ENCODE data around the gene CAP2. TPM values are rescaled to one million over a fixed set of nuclear protein-coding genes. Genes with fewer than 3 reads are reported as not detected.

CAP2 gene
- total RNA-seq, 4 donors from 2014 or later: 3.2 to 16.2 (median 10.6) TPM

DNA sequence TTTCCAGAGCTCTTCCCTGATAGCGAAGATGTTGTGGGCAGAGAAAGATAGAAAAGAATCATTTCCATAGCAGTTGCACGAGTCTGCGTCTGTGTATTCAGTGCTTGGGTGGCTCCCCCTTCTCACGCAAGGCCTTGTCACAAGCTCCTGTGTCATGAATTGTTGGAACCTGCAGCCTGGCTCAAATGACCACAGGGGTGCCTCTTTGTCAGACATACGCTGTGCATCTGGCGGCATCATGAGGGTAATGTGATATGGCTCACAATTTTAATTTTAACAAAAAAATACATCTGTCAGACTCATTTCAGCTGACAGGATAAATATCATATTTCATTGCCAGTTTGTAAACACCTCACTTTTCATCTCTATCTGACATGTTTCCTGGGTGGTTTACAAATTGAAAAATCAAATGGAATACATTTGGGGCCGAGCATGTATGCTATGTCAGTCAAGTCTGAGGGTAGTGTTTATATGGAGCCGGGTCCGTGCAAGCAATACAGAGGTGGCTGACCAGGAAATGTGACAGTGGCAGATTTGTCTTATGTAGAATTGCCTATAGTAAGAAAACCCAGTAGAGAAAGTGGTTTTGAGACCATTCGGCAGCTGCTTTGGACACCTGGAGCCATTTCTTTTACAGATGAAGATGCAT is 90.9 kb downstream of the CAP2 start:
- intact Hi-C loops (cut with DNase I): no loop called here
- H3K36me3 ChIP-seq: no peaks in the 10 kb centered on the region
- 91 to 92% methylated on average over 10 of the region's 10 CpGs for WGBS, 2 donors

DNA sequence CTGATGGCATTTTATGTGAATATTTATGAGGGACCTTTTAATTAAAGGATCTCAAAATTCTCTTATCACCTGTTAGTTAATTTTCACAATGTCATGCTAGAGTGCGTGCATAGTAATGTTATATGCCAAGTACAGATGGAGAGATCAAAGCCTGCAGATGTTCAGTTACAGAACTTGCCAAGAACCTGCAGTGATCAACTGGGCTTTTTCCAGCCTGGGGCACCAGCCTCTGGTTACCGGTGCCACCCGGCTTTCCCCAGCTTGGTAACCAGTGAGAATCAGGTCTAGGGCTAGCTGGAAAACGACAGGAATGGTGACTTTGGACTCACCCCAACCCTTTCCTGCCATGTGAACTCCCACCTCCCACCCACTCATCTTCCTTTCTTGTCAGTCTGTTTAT is 91.8 kb downstream of the CAP2 start:
- TF ChIP-seq, protein P1, sequence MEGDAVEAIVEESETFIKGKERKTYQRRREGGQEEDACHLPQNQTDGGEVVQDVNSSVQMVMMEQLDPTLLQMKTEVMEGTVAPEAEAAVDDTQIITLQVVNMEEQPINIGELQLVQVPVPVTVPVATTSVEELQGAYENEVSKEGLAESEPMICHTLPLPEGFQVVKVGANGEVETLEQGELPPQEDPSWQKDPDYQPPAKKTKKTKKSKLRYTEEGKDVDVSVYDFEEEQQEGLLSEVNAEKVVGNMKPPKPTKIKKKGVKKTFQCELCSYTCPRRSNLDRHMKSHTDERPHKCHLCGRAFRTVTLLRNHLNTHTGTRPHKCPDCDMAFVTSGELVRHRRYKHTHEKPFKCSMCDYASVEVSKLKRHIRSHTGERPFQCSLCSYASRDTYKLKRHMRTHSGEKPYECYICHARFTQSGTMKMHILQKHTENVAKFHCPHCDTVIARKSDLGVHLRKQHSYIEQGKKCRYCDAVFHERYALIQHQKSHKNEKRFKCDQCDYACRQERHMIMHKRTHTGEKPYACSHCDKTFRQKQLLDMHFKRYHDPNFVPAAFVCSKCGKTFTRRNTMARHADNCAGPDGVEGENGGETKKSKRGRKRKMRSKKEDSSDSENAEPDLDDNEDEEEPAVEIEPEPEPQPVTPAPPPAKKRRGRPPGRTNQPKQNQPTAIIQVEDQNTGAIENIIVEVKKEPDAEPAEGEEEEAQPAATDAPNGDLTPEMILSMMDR (IDR thresholded peaks at IDR 0.05): no peak
- no peak for TF ChIP-seq POLR2A (IDR thresholded peaks at IDR 0.05)
- WGBS, 2 donors: 89 to 91% methylated on average over 4 of the region's 4 CpGs
- Histone ChIP-seq H3K4me1 (no peaks in the 10 kb centered on the region), H3K4me3 (replicated peaks in 1 of 3) (no peak overlapping the region), H3K9me3 (no peaks in the 10 kb centered on the region), H3K36me3 (no peaks in the 10 kb centered on the region), H3K27me3 (no peaks in the 10 kb centered on the region), H3K27ac (no peak overlapping the region)
- intact Hi-C loops (cut with DNase I): no loop called here
- DNase-seq: no peak

More for the DNA sequence above, 90.9 kb downstream of the CAP2 start:
- no peak for TF ChIP-seq POLR2A (IDR thresholded peaks at IDR 0.05)
- TF ChIP-seq, protein P1 (IDR thresholded peaks at IDR 0.05): no peak
- Histone ChIP-seq H3K4me3 (replicated peaks in 1 of 3) (no peak overlapping the region), H3K4me1 (no peaks in the 10 kb centered on the region), H3K9me3 (no peaks in the 10 kb centered on the region), H3K27me3 (no peaks in the 10 kb centered on the region), H3K27ac (no peak overlapping the region)
- DNase-seq: no peak

DNA sequence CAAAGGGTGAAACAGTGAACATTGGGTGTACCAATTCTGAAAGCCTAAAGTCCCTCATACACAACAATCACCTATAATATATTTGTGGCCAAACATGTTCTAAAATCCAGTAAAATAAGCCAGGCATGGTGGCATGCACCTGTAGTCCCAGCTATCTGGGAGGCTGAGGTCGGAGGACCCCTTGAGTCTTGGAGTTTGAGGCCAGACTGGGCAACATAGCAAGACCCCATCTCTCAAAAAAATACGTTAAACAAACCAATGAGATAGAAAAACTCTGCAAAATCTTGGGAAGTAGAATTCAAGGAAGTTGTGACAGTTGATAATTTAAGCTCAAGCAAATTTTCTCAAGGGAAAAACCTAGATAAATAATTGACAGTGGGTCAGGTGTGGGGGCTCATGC is 92.6 kb downstream of the CAP2 start:
- no peak for DNase-seq
- 88 to 97% methylated on average over 2 of the region's 2 CpGs for WGBS, 2 donors
- no peaks in the 10 kb centered on the region for H3K36me3 ChIP-seq
- H3K9me3 ChIP-seq: no peaks in the 10 kb centered on the region
- TF ChIP-seq, protein P1 (IDR thresholded peaks at IDR 0.05): no peak
- no peak for TF ChIP-seq POLR2A (IDR thresholded peaks at IDR 0.05)
- no peaks in the 10 kb centered on the region for H3K4me1 ChIP-seq
- no peak overlapping the region for H3K27ac ChIP-seq
- H3K4me3 ChIP-seq (replicated peaks in 1 of 3): no peak overlapping the region
- H3K27me3 ChIP-seq: no peaks in the 10 kb centered on the region
- intact Hi-C loops (cut with DNase I): no loop called here

DNA sequence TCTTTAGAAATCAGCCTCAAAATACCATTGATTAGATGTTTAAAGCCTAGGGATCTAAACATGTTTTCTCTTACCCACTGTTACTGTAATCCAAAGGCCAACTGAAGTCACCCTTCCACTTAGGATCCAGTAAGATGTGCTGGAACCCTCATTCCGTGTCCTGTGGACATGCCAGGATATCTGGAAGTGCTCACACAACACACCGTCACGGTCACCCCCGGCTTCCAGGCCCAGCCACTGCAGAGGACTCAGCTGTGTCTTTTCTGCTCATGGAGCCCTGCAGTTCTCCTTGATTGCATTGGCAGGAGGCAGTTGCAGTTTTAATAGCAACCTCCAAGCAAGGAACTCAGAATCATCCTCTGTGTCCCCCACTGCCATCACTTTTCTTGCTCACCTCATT is 93.3 kb downstream of the CAP2 start:
- no peak overlapping the region for H3K27ac ChIP-seq
- H3K36me3 ChIP-seq: no peaks in the 10 kb centered on the region
- no peaks in the 10 kb centered on the region for H3K9me3 ChIP-seq
- WGBS, 2 donors: 92 to 97% methylated on average over 4 of the region's 4 CpGs
- no peak overlapping the region for H3K4me3 ChIP-seq (replicated peaks in 1 of 3)
- intact Hi-C loops (cut with DNase I): no loop called here
- no peak for DNase-seq
- H3K27me3 ChIP-seq: no peaks in the 10 kb centered on the region
- H3K4me1 ChIP-seq: no peaks in the 10 kb centered on the region
- TF ChIP-seq, protein P1 (IDR thresholded peaks at IDR 0.05): no peak
- TF ChIP-seq POLR2A (IDR thresholded peaks at IDR 0.05): no peak

DNA sequence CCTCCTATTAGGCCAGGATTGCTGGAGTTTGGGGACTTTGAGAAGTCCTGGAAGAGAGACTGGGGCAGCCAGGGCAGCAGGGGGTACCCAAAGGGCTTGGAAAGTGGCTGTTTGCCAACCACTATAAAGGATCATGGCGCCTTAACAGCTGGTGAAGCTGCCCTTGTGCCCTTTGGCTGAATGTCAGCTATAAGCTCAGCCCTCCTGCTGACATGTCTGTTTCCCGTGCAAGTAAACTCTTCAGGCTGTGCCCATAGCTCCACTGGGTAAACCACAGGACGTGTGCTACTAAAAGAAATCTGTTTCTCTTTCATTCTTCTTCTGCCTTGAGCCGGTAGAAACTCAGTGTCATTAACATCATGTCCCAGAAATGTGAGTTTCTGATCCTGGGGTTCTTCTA is 97.3 kb downstream of the CAP2 start:
- no peak overlapping the region for H3K27ac ChIP-seq
- no peak overlapping the region for H3K4me3 ChIP-seq (replicated peaks in 1 of 3)
- TF ChIP-seq POLR2A (IDR thresholded peaks at IDR 0.05): no peak
- H3K4me1 ChIP-seq: no peaks in the 10 kb centered on the region
- no peaks in the 10 kb centered on the region for H3K36me3 ChIP-seq
- H3K27me3 ChIP-seq: no peaks in the 10 kb centered on the region
- DNase-seq: no peak
- intact Hi-C loops (cut with DNase I): no loop called here
- H3K9me3 ChIP-seq: no peaks in the 10 kb centered on the region
- 77 to 84% methylated on average over 4 of the region's 4 CpGs for WGBS, 2 donors

Data from thyroid gland (tissue), 4 donors.